ENCODE measurements around the gene S100A7A. TPM values are rescaled to one million over a fixed set of nuclear protein-coding genes. Genes with fewer than 3 reads are reported as not detected.
"Not testable (repeated sequence)": the region's sequence is repeated elsewhere in the genome, so short reads cannot be mapped to it uniquely, and the experiment has no call there.

Gene S100A7A
- total RNA-seq, 5 donors from 2014 or later (not counting 1 experiment from before 2014, with no cell fraction given), result not detected

DNA sequence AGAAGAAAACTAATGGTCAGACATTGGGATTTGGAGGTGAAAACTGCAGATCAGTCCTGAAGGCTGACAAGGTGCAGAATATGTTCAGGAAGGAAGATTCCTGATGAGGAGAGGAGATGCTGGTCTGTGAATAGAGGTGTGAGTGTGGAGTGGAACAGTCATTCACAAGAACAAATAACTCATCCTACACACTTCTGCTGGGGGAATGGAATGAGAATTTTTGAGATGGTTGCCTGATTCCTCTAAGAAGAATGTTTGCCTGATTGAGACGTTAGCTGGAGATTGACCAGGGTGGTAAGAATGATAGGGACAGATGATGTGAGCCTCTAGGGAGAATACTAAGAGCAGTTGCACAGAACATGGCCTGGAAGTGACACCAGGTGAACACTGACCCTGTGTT, 40.1 kb downstream of the S100A7A start:
- Mint-ChIP-seq H3K4me1 (no peaks in the 10 kb centered on the region), H3K4me3 (no peak overlapping the region), H3K9me3 (no peaks in the 10 kb centered on the region), H3K27ac (no peak overlapping the region), H3K27me3 (peaks cover 26 to 45% of the 10 kb centered on the region in 2 donors), H3K36me3 (no peaks in the 10 kb centered on the region)
- DNase-seq (no peak), ATAC-seq (replicated peaks in 1 of 4) (no peak)
- H3K9me3 ChIP-seq, result no peaks in the 10 kb centered on the region
- no peaks in the 10 kb centered on the region for H3K4me1 ChIP-seq (ENCODE audit: control insufficient read depth in 1 of 2, extremely low read depth in 1 of 2, insufficient read depth in 2 of 2, low read length in 2 of 2)
- no peaks in the 10 kb centered on the region for H3K36me3 ChIP-seq (ENCODE audit: control insufficient read depth in 2 of 2, extremely low read depth in 1 of 2, insufficient read depth in 1 of 2, low read length in 1 of 2)
- H3K27ac ChIP-seq (ENCODE audit: low read length), result no peak overlapping the region
- 43% methylated on average over 1 of the region's 1 CpG for WGBS (ENCODE audit: insufficient coverage)
- no peak overlapping the region for H3K4me3 ChIP-seq (ENCODE audit: control insufficient read depth in 1 of 2, extremely low read depth in 1 of 2, low read length in 1 of 2)
- CTCF ChIA-PET, result no interaction called here
- H3K27me3 ChIP-seq (replicated peaks in 1 of 2; ENCODE audit: control insufficient read depth in 2 of 2, extremely low read depth in 1 of 2, insufficient read depth in 2 of 2, low read length in 1 of 2), result peaks cover 0 to 30% of the 10 kb centered on the region in 2 experiments
- POLR2A ChIA-PET, result no interaction called here

DNA sequence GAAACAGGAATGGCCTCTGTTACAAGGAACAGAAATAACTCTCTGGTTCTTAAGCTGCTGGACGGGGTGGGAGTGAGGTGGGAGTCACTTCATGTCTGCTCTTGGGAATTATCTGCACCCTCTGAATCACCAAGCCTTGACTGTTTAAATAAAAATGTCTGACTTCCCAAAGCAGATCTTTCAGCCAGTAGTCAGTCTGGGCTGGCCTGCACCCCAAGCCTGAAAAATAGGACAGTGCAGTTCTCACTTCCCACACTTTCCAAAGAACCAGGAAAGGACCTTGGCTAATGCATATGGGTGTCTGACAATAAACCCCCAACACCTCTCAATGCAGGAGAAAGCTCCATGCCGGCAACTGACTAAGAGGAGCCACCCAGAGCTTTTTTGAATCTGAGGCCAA, 43.3 kb downstream of the S100A7A start:
- DNase-seq, result no peak
- Histone ChIP-seq H3K27ac (ENCODE audit: low read length) (no peak overlapping the region), H3K36me3 (ENCODE audit: control insufficient read depth in 2 of 2, extremely low read depth in 1 of 2, insufficient read depth in 1 of 2, low read length in 1 of 2) (no peaks in the 10 kb centered on the region), H3K27me3 (replicated peaks in 1 of 2; ENCODE audit: control insufficient read depth in 2 of 2, extremely low read depth in 1 of 2, insufficient read depth in 2 of 2, low read length in 1 of 2) (peaks cover 0 to 33% of the 10 kb centered on the region in 2 experiments), H3K9me3 (no peaks in the 10 kb centered on the region), H3K4me3 (ENCODE audit: control insufficient read depth in 1 of 2, extremely low read depth in 1 of 2, low read length in 1 of 2) (no peak overlapping the region), H3K4me1 (ENCODE audit: control insufficient read depth in 1 of 2, extremely low read depth in 1 of 2, insufficient read depth in 2 of 2, low read length in 2 of 2) (no peaks in the 10 kb centered on the region)
- H3K4me1 Mint-ChIP-seq, result no peaks in the 10 kb centered on the region
- H3K27me3 Mint-ChIP-seq, result peaks cover 21 to 41% of the 10 kb centered on the region in 2 donors
- no peak for ATAC-seq (replicated peaks in 1 of 4)
- WGBS (ENCODE audit: insufficient coverage), result 43% methylated on average over 1 of the region's 2 CpGs
- no peak overlapping the region for H3K27ac Mint-ChIP-seq
- no peaks in the 10 kb centered on the region for H3K9me3 Mint-ChIP-seq
- POLR2A ChIA-PET, result no interaction called here
- CTCF ChIA-PET, result interaction anchor here in 1 of 2 donors (0.6 kb wide), 1 partner anchor 1035 kb away, joined by 4 read pairs; no protein-coding TSS in a partner anchor
- no peaks in the 10 kb centered on the region for H3K36me3 Mint-ChIP-seq
- no peak overlapping the region for H3K4me3 Mint-ChIP-seq

GRCh38 chr1:153460551-153460950, 44.2 kb downstream of the S100A7A start, which contains the start of gene S100A7:
Gene S100A7, minus strand, starts transcription at chr1:153460651. Its CDS starts 1,638 bp downstream, at chr1:153459013.
- Mint-ChIP-seq H3K27me3 (peaks cover 20 to 41% of the 10 kb centered on the region in 2 donors), H3K9me3 (no peaks in the 10 kb centered on the region)

GRCh38 chr1:153462741-153463140, 46.4 kb downstream of the S100A7A start:
- H3K9me3 Mint-ChIP-seq; H3K4me3 ChIP-seq (ENCODE audit: control insufficient read depth in 1 of 2, extremely low read depth in 1 of 2, low read length in 1 of 2); ATAC-seq (replicated peaks in 1 of 4); H3K4me3 Mint-ChIP-seq; H3K36me3 Mint-ChIP-seq; POLR2A ChIA-PET; H3K9me3 ChIP-seq; H3K36me3 ChIP-seq (ENCODE audit: control insufficient read depth in 2 of 2, extremely low read depth in 1 of 2, insufficient read depth in 1 of 2, low read length in 1 of 2); H3K4me1 Mint-ChIP-seq; H3K4me1 ChIP-seq (ENCODE audit: control insufficient read depth in 1 of 2, extremely low read depth in 1 of 2, insufficient read depth in 2 of 2, low read length in 2 of 2); CTCF ChIA-PET; DNase-seq; H3K27ac Mint-ChIP-seq; H3K27ac ChIP-seq (ENCODE audit: low read length): not testable (repeated sequence)
- peaks cover 16 to 32% of the 10 kb centered on the region in 2 donors for H3K27me3 Mint-ChIP-seq
- peaks cover 0 to 36% of the 10 kb centered on the region in 2 experiments for H3K27me3 ChIP-seq (replicated peaks in 1 of 2; ENCODE audit: control insufficient read depth in 2 of 2, extremely low read depth in 1 of 2, insufficient read depth in 2 of 2, low read length in 1 of 2)

More at GRCh38 chr1:153460551-153460950, 44.2 kb downstream of the S100A7A start, which contains the start of gene S100A7:
- WGBS (ENCODE audit: insufficient coverage), result 77% methylated on average over 3 of the region's 4 CpGs
- ATAC-seq (replicated peaks in 1 of 4), result no peak
- Mint-ChIP-seq H3K4me1 (peaks cover 0 to under 1% (median under 1%) of the 10 kb centered on the region in 3 donors), H3K36me3 (no peaks in the 10 kb centered on the region), H3K4me3 (no peak within 1 kb of the TSS), H3K27ac (no peak within 1 kb of the TSS)
- H3K4me3 ChIP-seq (ENCODE audit: control insufficient read depth in 1 of 2, extremely low read depth in 1 of 2, low read length in 1 of 2), result no peak within 1 kb of the TSS
- H3K4me1 ChIP-seq (ENCODE audit: control insufficient read depth in 1 of 2, extremely low read depth in 1 of 2, insufficient read depth in 2 of 2, low read length in 2 of 2), result peaks cover 0 to under 1% of the 10 kb centered on the region in 2 experiments
- H3K36me3 ChIP-seq (ENCODE audit: control insufficient read depth in 2 of 2, extremely low read depth in 1 of 2, insufficient read depth in 1 of 2, low read length in 1 of 2), result no peaks in the 10 kb centered on the region
- peaks cover 0 to 34% of the 10 kb centered on the region in 2 experiments for H3K27me3 ChIP-seq (replicated peaks in 1 of 2; ENCODE audit: control insufficient read depth in 2 of 2, extremely low read depth in 1 of 2, insufficient read depth in 2 of 2, low read length in 1 of 2)
- DNase-seq, result no peak
- ChIA-PET CTCF (no interaction called here), POLR2A (no interaction called here)
- H3K9me3 ChIP-seq, result no peaks in the 10 kb centered on the region
- H3K27ac ChIP-seq (ENCODE audit: low read length), result no peak within 1 kb of the TSS

- Histone ChIP-seq H3K27ac (ENCODE audit: low read length) (no peak overlapping the region), H3K4me3 (ENCODE audit: control insufficient read depth in 1 of 2, extremely low read depth in 1 of 2, low read length in 1 of 2) (no peak overlapping the region), H3K9me3 (no peaks in the 10 kb centered on the region), H3K27me3 (replicated peaks in 1 of 2; ENCODE audit: control insufficient read depth in 2 of 2, extremely low read depth in 1 of 2, insufficient read depth in 2 of 2, low read length in 1 of 2) (peaks cover 0 to 25% of the 10 kb centered on the region in 2 experiments), H3K4me1 (ENCODE audit: control insufficient read depth in 1 of 2, extremely low read depth in 1 of 2, insufficient read depth in 2 of 2, low read length in 2 of 2) (peaks cover 0 to 5% of the 10 kb centered on the region in 2 experiments), H3K36me3 (ENCODE audit: control insufficient read depth in 2 of 2, extremely low read depth in 1 of 2, insufficient read depth in 1 of 2, low read length in 1 of 2) (no peaks in the 10 kb centered on the region)
- WGBS (ENCODE audit: insufficient coverage), result 9% methylated on average over 12 of the region's 23 CpGs
- peaks cover 19 to 29% of the 10 kb centered on the region in 2 donors for H3K27me3 Mint-ChIP-seq
- peak in 34 of 35 experiments; percentile 28 to 64 (median 51) for DNase-seq
- ATAC-seq (replicated peaks in 1 of 4), result peak; percentile 55 to 67 (median 60)
- ChIA-PET CTCF (interaction anchor here in 1 of 2 donors (1.0 kb wide), 1 partner anchor 30 kb away, joined by 3 read pairs; no protein-coding TSS in a partner anchor), POLR2A (no interaction called here)
- no peak overlapping the region for H3K4me3 Mint-ChIP-seq
- H3K9me3 Mint-ChIP-seq, result peaks cover 3 to 6% (median 5%) of the 10 kb centered on the region in 3 donors
- H3K27ac Mint-ChIP-seq, result no peak overlapping the region
- peaks cover 0 to 5% (median 4%) of the 10 kb centered on the region in 3 donors for H3K4me1 Mint-ChIP-seq
- H3K36me3 Mint-ChIP-seq, result no peaks in the 10 kb centered on the region
Measured at GRCh38 chr1:153465811-153466636, 49.7 kb downstream of the S100A7A start.

DNA sequence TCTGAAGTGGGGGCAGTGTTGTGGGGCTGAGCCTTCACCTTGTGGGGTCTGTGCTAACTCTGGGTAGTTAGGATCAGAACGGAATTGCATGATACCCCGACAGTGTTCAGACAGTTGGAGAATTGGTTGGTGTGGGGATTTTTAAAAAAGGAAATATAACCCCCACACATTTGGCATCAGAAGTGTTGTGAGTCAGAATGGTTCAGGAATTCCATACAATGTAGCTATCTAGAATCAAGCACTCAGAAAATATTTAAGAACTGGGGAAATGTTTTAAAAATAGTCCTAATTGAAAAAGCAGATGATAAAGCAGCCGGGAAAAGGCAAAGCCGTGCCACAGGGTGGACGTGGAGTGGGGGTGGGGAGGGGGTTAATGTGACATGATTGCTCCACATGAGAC, 50.6 kb downstream of the S100A7A start:
- no peak overlapping the region for H3K27ac ChIP-seq (ENCODE audit: low read length)
- H3K4me1 ChIP-seq (ENCODE audit: control insufficient read depth in 1 of 2, extremely low read depth in 1 of 2, insufficient read depth in 2 of 2, low read length in 2 of 2), result peaks cover 0 to 5% of the 10 kb centered on the region in 2 experiments
- Mint-ChIP-seq H3K27ac (peak overlapping the region in 1 of 2 donors; percentile 65), H3K9me3 (peaks cover 5 to 11% (median 9%) of the 10 kb centered on the region in 3 donors), H3K4me1 (peaks cover 0 to 5% (median 4%) of the 10 kb centered on the region in 3 donors), H3K36me3 (no peaks in the 10 kb centered on the region), H3K4me3 (no peak overlapping the region), H3K27me3 (peaks cover 20 to 29% of the 10 kb centered on the region in 2 donors)
- no peaks in the 10 kb centered on the region for H3K36me3 ChIP-seq (ENCODE audit: control insufficient read depth in 2 of 2, extremely low read depth in 1 of 2, insufficient read depth in 1 of 2, low read length in 1 of 2)
- H3K9me3 ChIP-seq, result no peaks in the 10 kb centered on the region
- ChIA-PET CTCF (no interaction called here), POLR2A (no interaction called here)
- DNase-seq, result no peak
- peaks cover 0 to 25% of the 10 kb centered on the region in 2 experiments for H3K27me3 ChIP-seq (replicated peaks in 1 of 2; ENCODE audit: control insufficient read depth in 2 of 2, extremely low read depth in 1 of 2, insufficient read depth in 2 of 2, low read length in 1 of 2)
- no peak overlapping the region for H3K4me3 ChIP-seq (ENCODE audit: control insufficient read depth in 1 of 2, extremely low read depth in 1 of 2, low read length in 1 of 2)
- 74% methylated on average over 3 of the region's 5 CpGs for WGBS (ENCODE audit: insufficient coverage)
- ATAC-seq (replicated peaks in 1 of 4), result no peak

All from T-cell (primary cell).